MM.1S (cell line): ENCODE results near the gene OR8B12.

ENCODE experiments used
- DNase-seq: peaks from one replicate; pipeline ENCODE4 v3.0.0-alpha.2; 2015
- H2AFZ ChIP-seq: fragments of 300-600 bp; sonication (generic); 2 replicates; pipeline ENCODE4 v1.6.0; 2016; ENCODE audit warnings: antibody characterized with exemption, low read length
- H3F3A ChIP-seq: fragments of 300-600 bp; sonication (generic); 2 replicates; pipeline ENCODE4 v1.6.1; 2016; ENCODE audit warnings: mild to moderate bottlenecking, antibody characterized with exemption, low read length, moderate library complexity, mixed read lengths; ENCODE audit not compliant: insufficient read depth
- H3K27ac ChIP-seq: fragments of 300-600 bp; sonication (generic); 2 replicates; pipeline ENCODE4 v1.5.1; 2016; ENCODE audit warnings: mild to moderate bottlenecking, low read length
- H3K27me3 ChIP-seq: fragments of 300-600 bp; sonication (generic); replicated peaks from 2 replicates; pipeline ENCODE4 v1.6.0; 2016; ENCODE audit warnings: low read length; ENCODE audit not compliant: insufficient read depth
- H3K36me3 ChIP-seq: fragments of 300-600 bp; sonication (generic); replicated peaks from 2 replicates; pipeline ENCODE4 v1.6.1; 2016; ENCODE audit warnings: mild to moderate bottlenecking, low read length, mixed read lengths; ENCODE audit not compliant: insufficient read depth
- H3K4me1 ChIP-seq: fragments of 300-600 bp; sonication (generic); 2 replicates; pipeline ENCODE4 v1.6.1; 2016; ENCODE audit warnings: low read length, mixed read lengths
- H3K4me2 ChIP-seq: fragments of 300-600 bp; sonication (generic); 2 replicates; pipeline ENCODE4 v1.6.0; 2016; ENCODE audit warnings: low read depth, low read length
- H3K4me3 ChIP-seq: fragments of 300-600 bp; sonication (generic); 2 replicates; pipeline ENCODE4 v1.5.1; 2016; ENCODE audit warnings: low read length, mixed read lengths
- H3K79me2 ChIP-seq: fragments of 300-600 bp; sonication (generic); 2 replicates; pipeline ENCODE4 v1.6.1; 2016; ENCODE audit warnings: mixed run types, low read length, mixed read lengths
- H3K9ac ChIP-seq: fragments of 300-600 bp; sonication (generic); 2 replicates; pipeline ENCODE4 v1.6.1; 2016; ENCODE audit warnings: low read length, mixed read lengths
- H3K9me2 ChIP-seq: fragments of 300-600 bp; sonication (generic); replicated peaks from 2 replicates; pipeline ENCODE4 v1.6.1; 2016; ENCODE audit warnings: mild to moderate bottlenecking, low read length, mixed read lengths; ENCODE audit not compliant: insufficient read depth
- H3K9me3 ChIP-seq: fragments of 300-600 bp; sonication (generic); replicated peaks from 2 replicates; pipeline ENCODE4 v1.6.1; 2016; ENCODE audit warnings: mild to moderate bottlenecking, low read length, mixed read lengths; ENCODE audit not compliant: insufficient read depth
- H4K20me1 ChIP-seq: fragments of 300-600 bp; sonication (generic); 2 replicates; pipeline ENCODE4 v1.6.1; 2016; ENCODE audit warnings: mild to moderate bottlenecking, low read length, moderate library complexity, mixed read lengths; ENCODE audit not compliant: insufficient read depth
- EZH2 ChIP-seq: fragments of 300-600 bp; sonication (generic); optimal IDR thresholded peaks from 2 replicates; pipeline ENCODE3; 2017; ENCODE audit warnings: low read depth, mild to moderate bottlenecking, antibody characterized with exemption, low read length, mixed read lengths
- EZH2phosphoT487 ChIP-seq: fragments of 300-600 bp; sonication (generic); IDR thresholded peaks from 2 replicates; pipeline ENCODE4 v1.6.1; 2018; ENCODE audit warnings: antibody characterized with exemption, low read length
- TF ChIP-seq, protein P1 (sequence below): fragments of 300-600 bp; sonication (generic); IDR thresholded peaks from 2 replicates; pipeline ENCODE4 v1.5.1; 2016; ENCODE audit warnings: antibody characterized with exemption, low read length, mixed read lengths

Gene OR8B12

DNA sequence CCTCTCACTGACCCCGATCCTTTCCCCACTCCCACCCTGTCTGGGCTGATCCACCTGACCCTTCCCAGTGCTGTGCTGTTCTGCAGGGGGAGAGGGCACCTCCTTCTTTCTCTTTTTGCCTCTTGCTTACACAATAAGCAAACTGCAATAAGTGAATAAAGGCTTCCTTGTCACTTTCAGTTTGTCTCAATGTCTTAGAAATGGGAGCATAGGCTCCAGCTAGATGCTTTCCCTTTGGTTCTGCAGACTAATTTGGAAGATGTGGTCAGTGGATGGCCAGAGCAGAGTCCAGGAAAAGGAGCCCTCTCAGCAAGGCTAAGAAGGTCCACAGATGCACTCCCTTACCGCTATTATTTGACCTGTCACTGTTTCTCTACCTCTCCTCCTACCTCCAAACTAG is 9.4 kb downstream of the OR8B12 start:
- H3F3A ChIP-seq, result no peaks in the 10 kb centered on the region
- H2AFZ ChIP-seq, result no peak overlapping the region
- H3K4me3 ChIP-seq, result no peak overlapping the region
- no peaks in the 10 kb centered on the region for H3K27me3 ChIP-seq
- no peaks in the 10 kb centered on the region for H3K4me1 ChIP-seq
- H3K4me2 ChIP-seq, result no peak overlapping the region
- TF ChIP-seq, protein P1, sequence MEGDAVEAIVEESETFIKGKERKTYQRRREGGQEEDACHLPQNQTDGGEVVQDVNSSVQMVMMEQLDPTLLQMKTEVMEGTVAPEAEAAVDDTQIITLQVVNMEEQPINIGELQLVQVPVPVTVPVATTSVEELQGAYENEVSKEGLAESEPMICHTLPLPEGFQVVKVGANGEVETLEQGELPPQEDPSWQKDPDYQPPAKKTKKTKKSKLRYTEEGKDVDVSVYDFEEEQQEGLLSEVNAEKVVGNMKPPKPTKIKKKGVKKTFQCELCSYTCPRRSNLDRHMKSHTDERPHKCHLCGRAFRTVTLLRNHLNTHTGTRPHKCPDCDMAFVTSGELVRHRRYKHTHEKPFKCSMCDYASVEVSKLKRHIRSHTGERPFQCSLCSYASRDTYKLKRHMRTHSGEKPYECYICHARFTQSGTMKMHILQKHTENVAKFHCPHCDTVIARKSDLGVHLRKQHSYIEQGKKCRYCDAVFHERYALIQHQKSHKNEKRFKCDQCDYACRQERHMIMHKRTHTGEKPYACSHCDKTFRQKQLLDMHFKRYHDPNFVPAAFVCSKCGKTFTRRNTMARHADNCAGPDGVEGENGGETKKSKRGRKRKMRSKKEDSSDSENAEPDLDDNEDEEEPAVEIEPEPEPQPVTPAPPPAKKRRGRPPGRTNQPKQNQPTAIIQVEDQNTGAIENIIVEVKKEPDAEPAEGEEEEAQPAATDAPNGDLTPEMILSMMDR, result no peak
- TF ChIP-seq EZH2phosphoT487, result no peak
- no peak for TF ChIP-seq EZH2
- no peaks in the 10 kb centered on the region for H4K20me1 ChIP-seq
- H3K9me2 ChIP-seq, result no peaks in the 10 kb centered on the region
- H3K9ac ChIP-seq, result no peak overlapping the region
- H3K9me3 ChIP-seq, result no peaks in the 10 kb centered on the region
- DNase-seq, result no peak
- no peaks in the 10 kb centered on the region for H3K79me2 ChIP-seq
- H3K36me3 ChIP-seq, result no peaks in the 10 kb centered on the region
- H3K27ac ChIP-seq, result no peak overlapping the region

DNA sequence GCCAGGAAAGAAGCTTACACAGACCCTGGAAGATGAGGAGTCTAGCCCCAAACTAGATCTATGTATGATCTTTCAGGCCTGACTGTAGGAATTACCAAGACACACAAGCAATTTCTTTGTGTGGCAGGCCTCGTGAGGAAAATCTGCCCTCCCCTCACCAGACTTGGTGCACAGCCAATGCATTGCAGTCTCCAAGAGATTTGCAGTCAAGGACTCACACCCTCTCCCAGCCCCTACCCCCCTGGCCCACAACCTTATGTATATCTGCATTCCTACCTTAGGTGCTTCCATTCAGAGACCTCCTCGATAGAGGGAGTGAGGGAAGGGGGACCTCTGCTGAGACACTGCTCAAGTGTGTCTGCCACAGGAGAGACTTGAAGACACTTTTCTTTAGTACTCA is 9.8 kb downstream of the OR8B12 start:
- Histone ChIP-seq H3K27ac (no peak overlapping the region), H3K4me1 (no peaks in the 10 kb centered on the region), H3K27me3 (no peaks in the 10 kb centered on the region), H3F3A (no peaks in the 10 kb centered on the region), H4K20me1 (no peaks in the 10 kb centered on the region), H3K9me2 (no peaks in the 10 kb centered on the region), H3K36me3 (no peaks in the 10 kb centered on the region), H3K4me2 (no peak overlapping the region), H3K9ac (no peak overlapping the region), H2AFZ (no peak overlapping the region), H3K79me2 (no peaks in the 10 kb centered on the region), H3K4me3 (no peak overlapping the region), H3K9me3 (no peaks in the 10 kb centered on the region)
- no peak for DNase-seq
- TF ChIP-seq, protein P1, result no peak
- TF ChIP-seq EZH2phosphoT487 (no peak), EZH2 (no peak)

DNA sequence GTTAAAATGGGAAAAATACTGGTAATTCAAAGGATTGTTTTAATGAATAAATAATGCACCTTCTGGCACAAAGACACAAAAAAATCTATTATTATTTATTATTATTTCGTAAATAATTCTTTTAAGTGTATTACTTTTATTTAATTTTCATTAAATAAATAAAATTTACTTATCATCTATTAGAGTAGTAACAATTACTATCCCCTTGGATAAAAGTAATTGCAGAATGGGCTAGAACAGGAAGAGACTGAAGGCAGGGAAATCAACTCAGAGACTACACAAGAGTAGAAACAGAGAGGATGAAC is 23.0 kb downstream of the OR8B12 start:
- no peaks in the 10 kb centered on the region for H3K9me3 ChIP-seq
- H3K4me2 ChIP-seq, result no peak overlapping the region
- H3K9me2 ChIP-seq, result no peaks in the 10 kb centered on the region
- TF ChIP-seq, protein P1, result no peak
- no peak for TF ChIP-seq EZH2
- TF ChIP-seq EZH2phosphoT487, result no peak
- H3K27ac ChIP-seq, result no peak overlapping the region
- no peaks in the 10 kb centered on the region for H3K79me2 ChIP-seq
- H4K20me1 ChIP-seq, result no peaks in the 10 kb centered on the region
- H3K27me3 ChIP-seq, result no peaks in the 10 kb centered on the region
- no peak overlapping the region for H3K4me3 ChIP-seq
- no peak overlapping the region for H2AFZ ChIP-seq
- H3K9ac ChIP-seq, result no peak overlapping the region
- no peaks in the 10 kb centered on the region for H3K36me3 ChIP-seq
- H3K4me1 ChIP-seq, result no peaks in the 10 kb centered on the region
- no peak for DNase-seq
- H3F3A ChIP-seq, result no peaks in the 10 kb centered on the region
